GM12873 (cell line): ENCODE measurements around the gene TTN.

ENCODE experiments used
- TF ChIP-seq, protein P1 (sequence below): IDR thresholded peaks from 2 replicates; pipeline ENCODE4 v1.5.1; 2012; ENCODE audit warnings: low read depth, mild to moderate bottlenecking, moderate library complexity, low read length, control low read depth; ENCODE audit not compliant: insufficient read depth; ENCODE audit errors: missing control alignments

TTN gene

DNA sequence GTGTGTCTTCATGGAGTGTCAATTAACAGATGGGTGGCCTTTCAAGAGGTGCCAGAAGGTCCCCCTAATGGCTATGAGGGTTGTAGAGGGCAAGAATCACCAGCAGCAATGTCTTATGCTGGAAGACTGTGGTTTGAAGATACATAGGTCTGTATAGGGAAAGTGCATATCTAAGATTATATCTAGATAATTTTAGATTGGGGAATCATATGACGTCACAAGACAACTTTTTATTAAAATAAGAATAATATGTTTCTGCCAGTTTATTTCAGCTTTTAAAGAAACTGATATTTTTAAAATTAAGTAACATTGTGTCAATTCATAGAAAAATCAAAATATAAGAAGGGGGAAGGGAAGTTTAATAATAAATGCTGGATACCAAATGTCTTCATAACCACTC, 162.3 kb downstream of the TTN start:
- TF ChIP-seq, protein P1, sequence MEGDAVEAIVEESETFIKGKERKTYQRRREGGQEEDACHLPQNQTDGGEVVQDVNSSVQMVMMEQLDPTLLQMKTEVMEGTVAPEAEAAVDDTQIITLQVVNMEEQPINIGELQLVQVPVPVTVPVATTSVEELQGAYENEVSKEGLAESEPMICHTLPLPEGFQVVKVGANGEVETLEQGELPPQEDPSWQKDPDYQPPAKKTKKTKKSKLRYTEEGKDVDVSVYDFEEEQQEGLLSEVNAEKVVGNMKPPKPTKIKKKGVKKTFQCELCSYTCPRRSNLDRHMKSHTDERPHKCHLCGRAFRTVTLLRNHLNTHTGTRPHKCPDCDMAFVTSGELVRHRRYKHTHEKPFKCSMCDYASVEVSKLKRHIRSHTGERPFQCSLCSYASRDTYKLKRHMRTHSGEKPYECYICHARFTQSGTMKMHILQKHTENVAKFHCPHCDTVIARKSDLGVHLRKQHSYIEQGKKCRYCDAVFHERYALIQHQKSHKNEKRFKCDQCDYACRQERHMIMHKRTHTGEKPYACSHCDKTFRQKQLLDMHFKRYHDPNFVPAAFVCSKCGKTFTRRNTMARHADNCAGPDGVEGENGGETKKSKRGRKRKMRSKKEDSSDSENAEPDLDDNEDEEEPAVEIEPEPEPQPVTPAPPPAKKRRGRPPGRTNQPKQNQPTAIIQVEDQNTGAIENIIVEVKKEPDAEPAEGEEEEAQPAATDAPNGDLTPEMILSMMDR, result no peak

GRCh38 chr2:178641498-178641897, 165.7 kb downstream of the TTN start:
- TF ChIP-seq, protein P1, result no peak

- TF ChIP-seq, protein P1, result no peak
Measured at GRCh38 chr2:178635897-178636296, 171.3 kb downstream of the TTN start.

GRCh38 chr2:178632729-178633128, 174.5 kb downstream of the TTN start:
- TF ChIP-seq, protein P1, result no peak

- TF ChIP-seq, protein P1, result no peak
Measured at GRCh38 chr2:178630581-178630980, 176.6 kb downstream of the TTN start.

GRCh38 chr2:178629463-178629862, 177.8 kb downstream of the TTN start:
- TF ChIP-seq, protein P1, result no peak

- TF ChIP-seq, protein P1, result no peak
Measured at GRCh38 chr2:178628605-178629004, 178.6 kb downstream of the TTN start.
